GM12864 (cell line): ENCODE measurements around the gene PSENEN.

Experiments
- DNase-seq: peaks from one replicate; pipeline ENCODE4 v3.0.0-alpha.2; 2011; ENCODE audit warnings: low read depth
- H3K4me3 ChIP-seq: 2 replicates; pipeline ENCODE4 v1.5.1; 2011; ENCODE audit warnings: mild to moderate bottlenecking, low read depth, low read length, control low read depth
- TF ChIP-seq, protein P1 (sequence below): IDR thresholded peaks from 2 replicates; pipeline ENCODE4 v1.5.1; 2011; ENCODE audit warnings: low read depth, mild to moderate bottlenecking, moderate library complexity, low read length, control low read depth, inconsistent platforms; ENCODE audit errors: missing control alignments

Gene PSENEN

DNA sequence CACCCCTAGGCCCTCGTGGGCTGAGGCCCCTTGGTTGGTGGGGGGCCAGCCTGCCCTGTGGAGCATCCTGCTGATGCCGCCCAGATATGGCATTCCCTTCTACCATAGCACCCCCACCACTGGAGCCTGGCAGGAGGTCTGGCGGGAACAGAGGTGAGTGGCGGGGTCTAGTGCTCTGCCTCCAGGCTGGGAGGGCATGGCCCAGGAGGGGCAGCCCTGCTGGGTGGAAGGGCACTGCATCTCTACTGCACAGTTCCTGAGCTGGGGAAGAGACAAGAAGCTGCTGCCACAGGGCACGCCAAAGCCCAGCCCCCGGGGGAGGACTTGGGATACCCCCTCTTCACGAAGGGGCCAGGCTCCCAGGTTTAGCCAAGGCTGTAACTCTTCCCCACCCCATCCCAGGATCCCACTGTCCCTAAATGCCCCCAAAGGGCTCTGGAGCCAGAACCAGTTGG, 30.1 kb upstream of the PSENEN start:
- DNase-seq = no peak
- TF ChIP-seq, protein P1, sequence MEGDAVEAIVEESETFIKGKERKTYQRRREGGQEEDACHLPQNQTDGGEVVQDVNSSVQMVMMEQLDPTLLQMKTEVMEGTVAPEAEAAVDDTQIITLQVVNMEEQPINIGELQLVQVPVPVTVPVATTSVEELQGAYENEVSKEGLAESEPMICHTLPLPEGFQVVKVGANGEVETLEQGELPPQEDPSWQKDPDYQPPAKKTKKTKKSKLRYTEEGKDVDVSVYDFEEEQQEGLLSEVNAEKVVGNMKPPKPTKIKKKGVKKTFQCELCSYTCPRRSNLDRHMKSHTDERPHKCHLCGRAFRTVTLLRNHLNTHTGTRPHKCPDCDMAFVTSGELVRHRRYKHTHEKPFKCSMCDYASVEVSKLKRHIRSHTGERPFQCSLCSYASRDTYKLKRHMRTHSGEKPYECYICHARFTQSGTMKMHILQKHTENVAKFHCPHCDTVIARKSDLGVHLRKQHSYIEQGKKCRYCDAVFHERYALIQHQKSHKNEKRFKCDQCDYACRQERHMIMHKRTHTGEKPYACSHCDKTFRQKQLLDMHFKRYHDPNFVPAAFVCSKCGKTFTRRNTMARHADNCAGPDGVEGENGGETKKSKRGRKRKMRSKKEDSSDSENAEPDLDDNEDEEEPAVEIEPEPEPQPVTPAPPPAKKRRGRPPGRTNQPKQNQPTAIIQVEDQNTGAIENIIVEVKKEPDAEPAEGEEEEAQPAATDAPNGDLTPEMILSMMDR = no peak
- H3K4me3 ChIP-seq = peak overlapping the region; percentile 89

DNA sequence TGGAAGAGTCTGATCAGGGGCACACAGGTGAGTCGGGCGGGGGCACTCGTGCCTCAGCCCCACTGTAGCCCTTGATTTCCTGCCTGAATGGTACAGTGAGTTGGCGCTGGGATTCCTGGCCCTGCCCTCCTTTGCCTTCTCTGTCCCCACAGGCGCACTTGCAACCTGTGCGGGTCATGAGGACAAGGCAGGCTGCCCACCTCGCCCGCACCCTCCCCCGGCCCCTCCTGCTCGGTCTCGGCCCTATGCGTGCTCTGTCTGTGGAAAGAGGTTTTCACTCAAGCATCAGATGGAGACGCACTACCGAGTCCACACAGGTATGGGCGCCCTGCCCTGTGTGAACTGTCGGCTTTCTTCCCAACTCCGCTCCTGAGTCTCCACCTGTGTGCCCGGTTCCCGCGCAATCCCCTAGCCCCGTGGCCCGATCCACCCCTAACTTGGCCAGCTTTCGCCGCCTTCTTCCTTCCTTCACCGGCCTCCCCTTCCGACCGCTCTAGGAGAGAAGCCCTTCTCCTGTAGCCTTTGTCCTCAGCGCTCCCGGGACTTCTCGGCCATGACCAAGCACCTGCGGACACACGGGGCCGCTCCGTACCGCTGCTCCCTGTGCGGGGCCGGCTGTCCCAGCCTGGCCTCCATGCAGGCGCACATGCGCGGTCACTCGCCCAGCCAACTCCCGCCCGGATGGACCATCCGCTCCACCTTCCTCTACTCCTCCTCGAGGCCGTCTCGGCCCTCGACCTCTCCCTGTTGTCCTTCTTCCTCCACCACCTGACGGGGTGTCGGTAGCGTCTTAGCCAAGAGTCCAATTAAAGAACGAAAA, 29.3 kb upstream of the PSENEN start:
- H3K4me3 ChIP-seq = peak overlapping the region; percentile 89
- no peak for DNase-seq
- TF ChIP-seq, protein P1 = no peak

DNA sequence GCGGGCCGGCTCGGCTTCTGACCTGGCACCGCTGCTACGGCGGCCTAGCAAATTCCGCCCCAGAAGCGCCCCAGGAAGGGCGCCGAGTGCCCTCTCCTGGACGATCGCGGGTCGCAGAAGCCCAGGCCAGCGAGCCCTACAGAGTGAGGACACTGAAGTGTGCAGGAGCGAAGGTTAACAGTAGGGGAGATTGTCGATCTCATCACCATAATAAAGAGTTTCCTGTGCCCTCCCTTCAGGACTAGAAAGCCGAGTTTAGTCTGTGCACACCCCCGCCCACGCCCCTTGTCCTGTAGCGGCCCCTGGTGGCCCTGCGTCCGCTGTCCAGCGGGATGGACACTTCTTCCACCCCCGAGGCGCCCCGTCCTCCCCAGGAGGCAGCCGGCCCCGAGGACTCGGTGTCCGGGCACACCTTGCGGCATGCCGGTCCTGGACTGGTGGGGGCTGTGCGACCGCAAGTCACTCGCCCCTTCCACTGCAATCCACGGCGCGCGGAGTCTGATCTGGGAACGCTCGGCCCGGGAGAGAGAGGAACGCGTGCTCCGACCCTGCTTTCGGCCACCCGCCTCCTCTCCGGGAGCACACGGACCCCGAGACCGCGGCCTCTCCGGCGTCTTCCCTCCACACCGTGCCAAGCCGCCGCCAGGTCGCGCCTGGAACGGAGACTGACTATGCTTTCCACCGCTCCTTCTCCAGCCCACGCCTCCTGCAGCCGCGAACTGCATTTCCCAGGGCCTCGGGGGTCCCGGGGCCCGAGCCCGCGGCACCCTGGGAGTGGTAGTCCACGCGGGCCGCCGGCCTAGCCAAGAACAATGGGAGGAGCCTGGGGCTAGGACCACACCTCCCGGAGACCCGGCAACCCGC, 28.4 kb upstream of the PSENEN start:
- TF ChIP-seq, protein P1 = peak; percentile 73
- peak; percentile 88 for DNase-seq
- peak overlapping the region; percentile 89 for H3K4me3 ChIP-seq

DNA sequence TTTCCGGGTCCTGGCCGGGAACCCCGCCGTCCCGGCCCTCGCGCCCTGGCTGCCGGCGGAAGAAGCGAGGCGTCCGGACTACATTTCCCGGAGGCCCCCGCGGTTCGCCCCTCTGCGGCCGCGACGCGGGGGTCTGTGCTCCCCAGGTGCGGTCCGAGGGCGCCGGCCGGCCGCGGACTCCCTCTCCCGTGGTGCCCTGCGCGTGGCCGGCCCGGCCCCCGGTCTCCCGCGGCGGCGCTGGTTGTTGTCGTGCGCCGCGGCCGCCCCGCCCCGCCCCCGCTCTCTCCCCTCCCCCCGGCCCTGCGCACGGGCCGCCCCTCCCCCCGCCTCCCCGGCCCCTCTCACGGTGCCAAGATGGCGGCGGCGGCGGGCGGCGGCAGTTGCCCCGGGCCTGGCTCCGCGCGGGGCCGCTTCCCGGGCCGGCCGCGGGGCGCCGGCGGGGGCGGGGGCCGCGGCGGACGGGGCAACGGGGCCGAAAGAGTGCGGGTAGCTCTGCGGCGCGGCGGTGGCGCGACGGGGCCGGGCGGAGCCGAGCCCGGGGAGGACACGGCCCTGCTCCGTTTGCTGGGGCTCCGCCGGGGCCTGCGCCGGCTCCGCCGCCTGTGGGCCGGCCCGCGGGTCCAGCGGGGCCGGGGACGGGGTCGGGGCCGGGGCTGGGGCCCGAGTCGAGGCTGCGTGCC, 27.6 kb upstream of the PSENEN start, which contains the start of gene KMT2B:
Gene KMT2B (plus strand): TSS at position 339 of the 680 bp plus-strand sequence. CDS start 16 bp downstream, at position 355.
- TF ChIP-seq, protein P1 = no peak
- peak within 1 kb of the TSS; percentile 89 for H3K4me3 ChIP-seq
- DNase-seq = no peak

DNA sequence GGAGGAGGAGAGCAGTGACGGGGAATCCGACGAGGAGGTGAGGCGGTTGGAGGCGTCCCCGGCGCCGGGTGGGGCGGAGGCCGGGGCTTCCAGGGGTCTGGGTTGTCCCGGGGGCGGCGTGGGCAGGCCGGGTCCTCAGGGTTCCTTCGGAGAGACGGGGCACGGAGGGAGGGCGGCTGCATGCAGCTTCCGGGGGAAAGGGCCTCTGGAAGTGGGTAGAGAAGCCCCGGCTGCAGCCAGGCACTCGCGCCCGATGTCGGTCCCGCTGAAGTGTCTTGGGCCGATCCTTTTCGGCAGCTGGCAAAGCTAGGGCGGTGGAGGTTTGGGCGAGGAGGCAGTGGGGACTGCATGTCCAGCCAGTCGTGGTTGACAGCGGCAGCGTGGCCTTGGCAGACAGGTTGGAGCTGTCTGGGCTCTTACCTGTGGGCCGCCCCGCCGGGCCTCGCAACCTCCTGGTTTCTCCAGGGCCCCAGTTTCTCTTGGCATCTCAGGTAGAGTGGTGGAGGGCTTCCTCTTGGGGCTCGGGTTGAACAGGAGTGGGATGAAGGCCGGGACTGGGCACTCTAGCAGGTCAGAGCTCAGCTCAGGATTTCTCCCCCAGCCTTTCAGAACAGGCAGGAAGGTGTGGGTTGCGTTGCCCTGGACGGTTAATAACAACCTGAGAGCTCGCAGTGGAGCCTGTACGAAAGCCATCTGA, 27.0 kb upstream of the PSENEN start:
- H3K4me3 ChIP-seq = peak overlapping the region; percentile 83
- no peak for DNase-seq
- TF ChIP-seq, protein P1 = no peak

DNA sequence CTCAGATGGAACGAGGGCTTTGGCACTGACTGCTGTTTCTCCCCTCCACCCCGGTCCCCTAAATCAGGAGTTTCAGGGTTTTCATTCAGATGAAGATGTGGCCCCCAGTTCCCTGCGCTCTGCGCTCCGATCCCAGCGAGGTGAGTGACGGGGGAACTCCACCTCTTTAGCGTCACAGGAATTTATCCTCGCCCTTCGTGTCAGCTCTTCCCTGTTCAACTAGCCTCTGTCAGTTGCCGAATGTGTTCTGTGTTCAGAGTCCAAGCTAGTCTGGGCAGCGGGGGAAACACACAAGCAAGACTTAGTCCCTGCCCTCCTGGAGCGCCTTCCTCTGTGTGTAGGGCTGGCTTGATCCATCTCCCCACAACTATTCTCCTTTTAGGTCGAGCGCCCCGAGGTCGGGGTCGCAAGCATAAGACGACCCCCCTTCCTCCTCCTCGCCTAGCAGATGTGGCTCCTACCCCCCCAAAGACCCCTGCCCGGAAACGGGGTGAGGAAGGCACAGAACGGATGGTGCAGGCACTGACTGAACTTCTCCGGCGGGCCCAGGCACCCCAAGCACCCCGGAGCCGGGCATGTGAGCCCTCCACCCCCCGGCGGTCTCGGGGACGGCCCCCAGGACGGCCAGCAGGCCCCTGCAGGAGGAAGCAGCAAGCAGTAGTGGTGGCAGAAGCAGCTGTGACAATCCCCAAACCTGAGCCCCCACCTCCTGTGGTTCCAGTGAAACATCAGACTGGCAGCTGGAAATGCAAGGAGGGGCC, 25.9 kb upstream of the PSENEN start:
- DNase-seq = no peak
- peak overlapping the region; percentile 83 for H3K4me3 ChIP-seq
- TF ChIP-seq, protein P1 = no peak
